GM18951 (cell line): ENCODE measurements around the gene BTK.
"Not testable (repeated sequence)": the region's sequence is repeated elsewhere in the genome, so short reads cannot be mapped to it uniquely, and the experiment has no call there.

Experiments used
- POLR2A ChIP-seq: IDR thresholded peaks from 4 replicates; pipeline ENCODE4 v1.6.1; 2011; ENCODE audit warnings: mild to moderate bottlenecking; ENCODE audit not compliant: insufficient read length, insufficient read depth; ENCODE audit errors: extremely low read depth
- in situ Hi-C: fragments of 300-500 bp; cut with MboI; formaldehyde crosslinking; loops from one replicate; pipeline ENCODE4 v1.12.0; 2022; ENCODE audit warnings: low sequenced_read_pairs, mixed read lengths, inconsistent platforms; ENCODE audit not compliant: unreplicated experiment

The BTK gene

DNA sequence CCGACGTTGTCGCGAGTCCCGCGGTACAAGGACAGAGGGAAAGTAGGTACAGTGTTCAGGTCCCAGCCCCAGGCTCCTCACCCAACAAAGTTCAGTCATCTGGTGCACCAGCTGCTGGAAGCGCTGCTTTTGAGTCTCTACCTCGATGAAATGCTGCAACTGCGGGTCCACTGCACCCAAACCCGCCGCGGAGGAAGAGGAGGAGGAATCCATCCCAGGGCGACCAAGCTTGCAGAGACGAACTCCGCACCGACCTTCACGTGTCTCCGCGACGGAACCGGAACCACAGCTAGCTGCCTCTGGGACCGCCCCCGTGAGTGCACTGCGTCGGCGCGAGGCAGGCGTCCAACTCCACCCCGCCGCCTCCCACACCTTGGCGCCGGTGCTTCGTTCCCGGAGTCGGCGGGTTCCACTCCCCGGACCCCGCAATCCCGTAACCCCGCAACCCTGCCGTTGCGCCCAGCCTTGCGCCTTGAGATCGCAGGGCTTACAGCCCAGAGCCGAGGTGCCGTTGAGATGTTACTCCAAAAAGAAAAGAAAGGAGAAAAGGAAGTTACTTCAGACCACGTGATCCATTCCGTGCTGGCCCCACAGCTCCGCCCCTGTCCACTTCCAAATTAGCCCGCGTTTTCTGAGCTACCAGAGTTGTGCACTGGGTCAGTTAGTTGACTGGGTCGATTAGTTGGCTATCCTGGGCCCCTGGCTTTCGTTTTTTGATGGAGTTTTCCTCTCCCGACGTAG is 37.4 kb downstream of the BTK start, which contains the start of gene TIMM8A:
Gene TIMM8A (minus strand): TSS at position 291 of the 741 bp plus-strand sequence. CDS start 78 bp downstream, at position 213.
- peak; percentile 83 for TF ChIP-seq POLR2A
- in situ Hi-C loops: no loop called here

GRCh38 chrX:101347859-101348451 is 38.0 kb downstream of the BTK start:
- TF ChIP-seq POLR2A: no peak
- in situ Hi-C loops: no loop called here

DNA sequence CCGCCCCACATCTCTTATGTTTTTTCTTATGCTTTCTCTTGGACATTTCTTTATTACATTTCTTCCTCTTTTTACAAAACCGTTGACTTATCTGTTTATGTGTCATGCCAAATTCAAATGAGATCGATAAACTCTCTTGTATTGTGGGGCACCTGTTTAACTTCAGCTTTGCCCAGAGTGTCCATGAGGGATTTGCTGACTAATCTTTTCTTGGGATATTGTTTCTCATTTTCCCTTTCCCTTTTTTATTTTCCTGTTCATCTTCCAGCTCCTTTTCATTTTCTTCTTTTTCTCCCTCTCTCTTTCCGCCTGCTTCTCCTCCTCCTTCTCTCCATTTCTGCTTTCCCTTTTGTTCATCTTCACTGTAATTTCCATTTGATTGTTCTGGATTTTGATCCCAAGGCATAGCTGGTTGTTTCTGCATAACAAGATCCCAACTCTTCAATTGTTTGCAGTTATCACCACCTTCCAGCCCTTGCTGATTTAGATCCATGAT is 48.2 kb downstream of the BTK start:
- in situ Hi-C loops: no loop called here
- TF ChIP-seq POLR2A: no peak

GRCh38 chrX:101334310-101334709 is 51.7 kb downstream of the BTK start:
- in situ Hi-C loops: not testable (repeated sequence)

DNA sequence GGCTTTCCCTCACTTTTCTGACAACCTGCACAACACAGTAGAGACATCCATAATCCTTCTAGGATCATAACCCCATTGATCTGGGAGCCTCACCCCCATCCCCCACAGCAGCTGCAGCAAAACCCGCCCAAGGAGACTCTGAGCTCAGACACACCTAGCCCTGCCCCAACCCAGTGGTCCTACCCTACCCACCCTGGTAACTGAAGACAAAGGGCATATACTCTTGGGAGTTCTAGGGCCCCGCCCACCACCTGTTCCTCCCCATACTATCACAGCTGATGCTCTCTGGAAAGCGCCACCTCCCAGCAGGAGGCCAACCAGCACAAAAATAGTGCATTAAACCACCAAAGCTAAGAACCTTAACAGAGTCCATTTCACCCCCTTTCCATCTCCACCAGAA is 59.4 kb downstream of the BTK start:
- in situ Hi-C loops: not testable (repeated sequence)

DNA sequence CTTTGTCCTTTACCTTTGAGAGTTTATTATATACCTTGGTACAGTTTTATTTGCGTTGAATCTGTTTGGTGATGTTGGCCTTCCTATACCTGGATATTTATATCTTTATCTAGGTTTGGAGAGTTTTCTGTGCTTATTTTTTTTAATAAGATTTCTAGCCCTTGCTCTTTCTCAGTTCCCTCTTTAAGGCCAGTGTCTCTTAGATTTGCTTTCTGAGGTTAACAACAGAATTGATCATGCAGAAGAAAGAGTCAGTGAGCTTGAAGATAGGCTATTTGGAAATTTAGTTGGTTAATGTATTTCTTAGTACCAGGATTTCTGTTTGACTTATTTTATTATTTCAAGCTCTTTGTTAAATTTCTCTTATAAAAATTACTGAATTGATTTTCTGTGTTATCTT is 82.2 kb downstream of the BTK start:
- no peak for TF ChIP-seq POLR2A
- in situ Hi-C loops: no loop called here
